BE2C (cell line): ENCODE results near the gene ESRRA.

Experiments used
- DNase-seq: peaks from one replicate; pipeline ENCODE4 v3.0.0-alpha.2; 2020
- H3K27me3 ChIP-seq: fragments of 250-450 bp; sonication (Bioruptor Pico); 2 replicates; pipeline ENCODE4 v1.5.1; 2020; ENCODE audit warnings: mild to moderate bottlenecking
- H3K36me3 ChIP-seq: fragments of 250-450 bp; sonication (Bioruptor Pico); 2 replicates; pipeline ENCODE4 v1.5.1; 2020; ENCODE audit warnings: mild to moderate bottlenecking
- H3K4me1 ChIP-seq: fragments of 250-450 bp; sonication (Bioruptor Pico); 2 replicates; pipeline ENCODE4 v1.5.1; 2020
- H3K4me3 ChIP-seq: 2 replicates; pipeline ENCODE4 v1.5.1; 2011; ENCODE audit warnings: low read depth, low read length
- H3K9me3 ChIP-seq: fragments of 250-450 bp; sonication (Bioruptor Pico); 2 replicates; pipeline ENCODE4 v1.5.1; 2020
- CTCF ChIP-seq: IDR thresholded peaks from 2 replicates; pipeline ENCODE4 v1.5.1; 2012; ENCODE audit warnings: mild to moderate bottlenecking, low read depth, low read length

The ESRRA gene

GRCh38 chr11:64264371-64264852, 40.9 kb upstream of the ESRRA start:
- Histone ChIP-seq H3K27me3 (no peaks in the 10 kb centered on the region), H3K9me3 (no peaks in the 10 kb centered on the region), H3K36me3 (peaks cover 3% of the 10 kb centered on the region), H3K4me1 (peaks cover 21% of the 10 kb centered on the region), H3K4me3 (no peak overlapping the region)
- TF ChIP-seq CTCF, result no peak
- DNase-seq, result peak; percentile 70

- H3K27me3 ChIP-seq, result no peaks in the 10 kb centered on the region
- no peaks in the 10 kb centered on the region for H3K9me3 ChIP-seq
- no peak for TF ChIP-seq CTCF
- peaks cover 3% of the 10 kb centered on the region for H3K36me3 ChIP-seq
- H3K4me3 ChIP-seq, result no peak overlapping the region
- no peak for DNase-seq
- peaks cover 21% of the 10 kb centered on the region for H3K4me1 ChIP-seq
These were observed 39.9 kb upstream of the ESRRA start for GRCh38 chr11:64265176-64266160.

- no peak overlapping the region for H3K4me3 ChIP-seq
- no peaks in the 10 kb centered on the region for H3K9me3 ChIP-seq
- peaks cover 3% of the 10 kb centered on the region for H3K36me3 ChIP-seq
- H3K4me1 ChIP-seq, result peaks cover 21% of the 10 kb centered on the region
- DNase-seq, result no peak
- TF ChIP-seq CTCF, result no peak
- no peaks in the 10 kb centered on the region for H3K27me3 ChIP-seq
These were observed 39.0 kb upstream of the ESRRA start for GRCh38 chr11:64266339-64266738.

GRCh38 chr11:64267207-64267945, 37.9 kb upstream of the ESRRA start:
- Histone ChIP-seq H3K36me3 (peaks cover 3% of the 10 kb centered on the region), H3K9me3 (no peaks in the 10 kb centered on the region), H3K4me3 (no peak overlapping the region), H3K27me3 (no peaks in the 10 kb centered on the region), H3K4me1 (peaks cover 21% of the 10 kb centered on the region)
- no peak for DNase-seq
- no peak for TF ChIP-seq CTCF

- peak overlapping the region; percentile 59 for H3K4me3 ChIP-seq
- no peaks in the 10 kb centered on the region for H3K27me3 ChIP-seq
- H3K36me3 ChIP-seq, result peaks cover 3% of the 10 kb centered on the region; the same call in 1 of the 2 replicates
- H3K9me3 ChIP-seq, result no peaks in the 10 kb centered on the region
- DNase-seq, result peak; percentile 77
- no peak for TF ChIP-seq CTCF
- H3K4me1 ChIP-seq, result peaks cover 15% of the 10 kb centered on the region
These were observed 37.1 kb upstream of the ESRRA start for GRCh38 chr11:64268025-64268892.
